UCSD-AML1 (cell line): ENCODE measurements around the gene SUN5.
"Not testable (repeated sequence)": the region's sequence is repeated elsewhere in the genome, so short reads cannot be mapped to it uniquely, and the experiment has no call there.

ENCODE experiments used
- DNase-seq: peaks from one replicate; lab custom pipeline; 2025; ENCODE audit not compliant: unreplicated experiment; lab: John Stamatoyannopoulos, UW

SUN5 gene

DNA sequence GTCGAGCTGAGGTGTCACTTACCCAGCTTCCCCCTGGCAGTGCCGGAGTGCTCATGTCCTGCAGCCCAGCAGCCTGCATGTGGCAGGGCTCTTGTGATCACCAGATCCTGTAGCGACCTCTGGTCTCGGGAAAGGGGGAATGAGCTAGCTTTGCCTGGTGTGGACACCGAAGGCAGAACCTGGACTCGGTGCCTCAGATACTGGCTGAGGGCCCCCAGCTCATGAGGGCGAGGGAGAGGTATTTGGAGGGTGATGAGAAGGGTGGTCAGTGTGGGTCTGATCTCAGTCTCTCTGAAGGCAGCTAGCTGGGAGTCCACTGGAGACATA is 26.3 kb downstream of the SUN5 start:
- no peak for DNase-seq

GRCh38 chr20:32977281-32978008 is 26.8 kb downstream of the SUN5 start:
- no peak for DNase-seq

DNA sequence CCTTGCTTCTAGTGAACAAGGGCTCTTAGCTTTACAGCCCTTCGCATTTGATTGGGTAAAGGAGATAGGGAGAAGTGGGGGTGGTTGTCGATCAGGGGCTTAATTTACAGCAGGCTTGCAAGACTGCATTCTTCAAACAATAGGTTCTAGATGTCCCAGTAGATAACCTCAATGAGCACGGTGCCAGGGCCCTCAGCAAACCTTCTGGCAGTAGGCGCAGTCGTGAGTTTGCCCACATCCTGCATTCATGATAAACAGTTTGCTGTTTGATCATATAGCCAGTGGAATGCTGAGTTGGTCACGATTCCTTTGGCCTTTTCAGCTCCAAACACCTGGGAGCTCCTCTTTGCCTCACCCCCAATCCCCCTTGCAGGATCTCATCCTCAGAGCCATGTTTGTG is 27.5 kb downstream of the SUN5 start:
- DNase-seq, result no peak

DNA sequence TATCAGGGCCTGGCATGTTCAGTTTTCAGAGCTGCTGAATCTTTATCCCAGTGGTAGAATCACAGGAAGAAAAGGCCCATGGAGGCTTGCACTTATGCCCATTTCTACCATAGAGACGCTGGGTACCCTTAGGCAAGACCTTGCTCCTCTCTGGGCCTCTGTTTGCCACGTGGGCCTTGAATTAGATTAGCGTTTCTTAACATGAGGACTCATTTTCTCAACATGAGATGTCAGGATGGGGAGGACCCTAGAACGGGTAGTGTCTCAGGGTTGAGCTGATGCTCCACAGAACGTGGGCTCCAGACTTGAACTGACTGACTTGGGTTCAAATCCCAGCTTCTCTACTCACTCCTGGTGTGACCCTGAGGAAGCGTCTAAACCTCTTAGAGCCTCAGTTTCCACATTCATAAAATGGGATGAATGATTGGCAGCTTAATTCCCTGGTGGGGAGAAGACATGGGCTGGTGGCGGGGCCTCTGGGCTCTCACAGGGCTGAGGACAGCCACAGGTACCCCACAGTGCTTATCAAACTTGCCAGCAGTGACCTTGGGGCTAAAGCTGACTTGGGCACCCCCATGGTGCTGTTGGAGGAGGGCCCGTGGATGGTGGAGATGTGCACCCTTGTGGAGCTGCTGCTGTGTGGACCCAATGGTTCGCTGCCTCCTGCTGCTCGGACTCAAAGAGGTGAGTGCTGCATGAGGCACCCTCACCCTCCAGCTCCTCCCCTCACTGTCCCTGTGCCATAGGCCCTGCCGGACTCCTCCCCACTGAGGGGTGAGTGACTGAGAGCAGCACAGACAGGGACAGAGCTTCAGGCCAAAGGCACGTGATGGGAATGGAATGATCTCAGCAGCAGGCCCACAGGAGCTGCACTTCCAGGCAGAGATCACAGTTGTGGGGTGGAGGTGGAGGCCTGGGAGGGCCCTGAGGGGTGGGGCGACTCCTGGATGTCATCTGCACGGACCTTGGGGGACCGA is 28.2 kb downstream of the SUN5 start:
- DNase-seq, result no peak

- DNase-seq, result not testable (repeated sequence)
Measured at GRCh38 chr20:32975121-32975520, 29.1 kb downstream of the SUN5 start.

- DNase-seq, result not testable (repeated sequence)
Measured at GRCh38 chr20:32974204-32975064, 29.8 kb downstream of the SUN5 start.

DNA sequence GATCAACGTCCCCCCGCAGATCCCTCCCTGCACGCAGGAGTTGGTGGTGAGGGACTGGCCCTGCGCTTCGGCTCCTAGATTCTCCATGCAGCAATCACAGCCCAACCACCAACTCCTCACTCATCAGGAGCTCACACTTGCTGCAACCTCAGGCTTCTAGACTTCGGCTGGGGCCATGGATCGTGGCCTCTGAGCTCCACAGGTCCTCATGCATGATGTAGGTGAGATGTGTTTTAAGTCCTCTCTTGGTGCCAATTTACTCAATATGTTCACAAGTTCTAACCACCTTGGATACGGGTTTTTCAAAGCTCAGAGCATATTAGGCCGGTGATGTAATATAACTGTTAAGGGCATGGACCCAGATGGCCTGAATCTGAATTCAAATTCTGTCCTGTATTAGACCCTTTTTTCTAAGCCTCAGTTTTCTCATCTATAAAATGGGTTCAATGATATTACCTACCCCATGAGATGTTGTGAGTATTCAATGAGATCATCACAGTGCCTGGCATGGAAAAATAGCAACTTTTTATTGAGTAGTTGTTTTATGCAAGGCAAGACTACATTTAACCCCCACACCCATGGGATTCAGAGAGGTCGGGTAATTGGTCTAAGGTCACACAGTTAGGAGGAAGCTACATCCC is 31.0 kb downstream of the SUN5 start:
- no peak for DNase-seq

DNA sequence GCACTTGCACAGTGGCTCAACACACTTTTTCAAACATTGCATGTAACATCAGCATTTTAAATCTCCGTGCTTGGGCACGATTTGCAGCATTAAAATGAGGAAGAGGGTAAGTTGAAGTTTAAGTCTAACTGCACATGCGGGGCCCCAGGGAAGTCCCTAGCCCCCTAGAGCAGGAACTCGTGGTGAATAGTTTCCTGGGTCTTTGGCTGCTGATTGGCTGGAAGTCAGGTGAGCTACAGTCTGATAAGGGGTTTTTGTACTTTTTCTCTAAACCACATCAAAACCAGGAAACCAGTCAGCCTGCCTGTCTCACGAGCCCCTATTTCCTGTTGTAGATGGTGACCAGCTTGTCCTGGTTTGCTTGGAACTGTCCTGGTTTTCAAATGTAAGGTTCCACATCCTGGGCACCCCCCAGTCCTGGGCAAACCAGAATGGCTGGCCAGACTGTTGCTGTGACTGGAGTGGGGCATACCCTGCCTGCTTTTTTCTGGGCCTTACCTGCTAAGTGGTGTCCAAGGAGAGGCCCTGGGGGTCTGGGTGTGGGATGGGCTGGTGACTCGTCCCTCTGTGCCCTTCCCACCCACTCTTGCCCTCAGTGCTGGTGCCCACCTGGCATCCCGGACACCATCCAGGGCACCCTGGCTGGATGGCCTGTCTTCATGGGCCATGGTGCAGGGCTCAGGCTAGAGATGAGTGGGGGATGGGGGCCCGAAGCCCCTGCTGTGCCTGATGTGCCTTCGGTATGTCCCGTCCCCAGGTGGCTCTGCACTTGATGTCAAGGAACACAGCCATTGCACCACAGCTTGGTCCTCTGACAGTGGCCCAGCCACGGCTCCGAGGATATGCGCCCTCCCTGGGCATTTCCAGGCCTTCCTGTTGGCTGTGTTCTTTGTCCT is 31.8 kb downstream of the SUN5 start:
- DNase-seq, result peak; percentile 77

DNA sequence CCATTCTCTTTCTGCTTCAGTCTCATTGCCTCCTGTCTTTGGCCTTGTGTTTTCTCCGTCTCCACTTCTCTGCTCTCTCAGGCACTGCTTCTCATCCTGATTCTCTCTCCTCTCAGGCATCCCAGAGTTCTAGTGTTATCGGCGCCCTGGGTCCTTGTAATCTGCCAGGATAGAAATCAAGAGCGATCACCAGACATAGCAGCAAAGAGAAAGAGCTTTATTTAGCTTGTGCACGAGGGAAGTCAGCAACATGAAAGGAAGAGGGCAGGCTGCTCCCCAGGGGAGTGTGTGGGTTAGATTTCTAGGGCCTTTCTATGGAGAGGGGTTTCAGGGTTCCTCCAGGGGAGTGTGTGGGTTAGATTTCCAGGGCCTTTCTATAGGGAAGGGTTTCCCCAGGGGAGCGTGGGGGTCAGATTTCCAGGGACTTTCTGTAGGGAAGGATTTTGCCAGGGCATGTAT is 32.5 kb downstream of the SUN5 start:
- DNase-seq, result no peak

DNA sequence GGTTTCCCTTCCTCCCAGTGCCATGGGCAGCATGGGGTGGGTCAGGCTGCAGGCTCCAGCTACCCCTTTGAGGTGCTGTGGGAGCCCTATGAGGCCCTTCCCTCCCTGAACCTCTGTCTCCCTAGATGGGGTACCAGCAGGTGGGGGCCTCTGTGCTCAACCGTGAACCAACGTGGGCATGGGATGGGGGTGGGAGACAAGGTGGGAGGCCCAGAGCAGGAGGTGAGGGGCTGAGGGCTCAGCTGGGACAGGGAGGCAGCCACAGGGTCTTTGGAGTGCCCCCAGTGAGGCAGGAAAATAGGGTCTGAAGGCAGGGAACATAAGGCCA is 33.3 kb downstream of the SUN5 start:
- no peak for DNase-seq

- no peak for DNase-seq
Measured at GRCh38 chr20:32970115-32970972, 33.9 kb downstream of the SUN5 start.

GRCh38 chr20:32969356-32970114 is 34.7 kb downstream of the SUN5 start:
- DNase-seq, result no peak

DNA sequence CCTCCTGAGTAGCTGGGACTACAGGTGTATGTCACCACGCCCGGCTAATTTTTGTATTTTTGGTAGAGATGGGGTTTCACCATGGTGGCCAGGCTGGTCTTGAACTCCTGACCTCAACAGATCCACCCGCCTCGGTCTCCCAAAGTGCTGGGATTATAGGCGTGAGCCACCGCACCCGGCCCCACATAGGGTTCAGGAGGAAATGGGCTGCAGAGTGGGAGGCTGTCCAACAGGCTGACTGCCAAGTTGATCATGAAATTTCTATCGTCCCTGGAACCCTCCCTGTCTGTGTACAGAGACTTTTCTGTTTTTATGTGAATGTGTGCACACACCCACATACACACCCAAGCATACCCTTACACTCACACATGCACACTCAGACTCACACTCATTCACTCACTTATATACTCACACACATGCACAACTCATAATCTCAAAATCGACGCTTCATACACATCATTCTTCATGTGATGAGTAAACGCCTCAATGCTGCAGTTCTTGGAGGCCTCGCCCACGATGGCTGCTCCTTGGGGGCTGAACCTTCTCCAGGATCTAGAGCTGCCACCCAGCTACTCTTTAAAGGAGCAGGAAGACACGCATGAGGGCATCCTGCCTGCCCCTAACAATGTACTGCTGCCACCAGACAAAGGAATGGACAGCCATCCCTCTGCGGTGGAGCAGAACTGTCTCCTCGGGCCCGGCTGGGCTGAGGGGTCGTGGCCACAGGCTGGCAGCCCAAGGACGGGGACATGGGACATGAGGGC is 35.6 kb downstream of the SUN5 start:
- no peak for DNase-seq

DNA sequence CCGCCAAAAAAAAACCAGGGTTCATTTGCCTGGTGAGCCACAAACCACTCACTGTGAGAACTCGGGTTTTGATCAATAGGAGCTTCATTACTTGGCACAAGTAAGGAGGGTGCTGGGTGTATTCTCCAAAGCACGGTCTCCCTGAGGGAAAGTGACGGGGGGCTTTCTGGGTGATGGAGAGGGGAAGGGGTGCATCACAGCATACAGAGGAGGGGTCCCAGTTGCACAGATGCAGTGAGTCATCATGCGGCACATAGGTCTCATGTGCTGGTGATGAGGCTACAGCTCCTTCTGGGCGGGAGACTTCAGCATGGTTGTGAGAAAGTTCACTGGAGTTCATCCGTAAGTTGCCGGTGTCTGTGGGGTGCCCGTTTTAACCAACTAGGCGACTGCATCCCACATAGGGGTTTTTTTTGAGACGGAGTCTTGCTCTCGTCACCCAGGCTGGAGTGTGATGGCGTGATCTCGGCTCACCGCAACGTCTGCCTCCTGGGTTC is 36.2 kb downstream of the SUN5 start:
- DNase-seq, result no peak

DNA sequence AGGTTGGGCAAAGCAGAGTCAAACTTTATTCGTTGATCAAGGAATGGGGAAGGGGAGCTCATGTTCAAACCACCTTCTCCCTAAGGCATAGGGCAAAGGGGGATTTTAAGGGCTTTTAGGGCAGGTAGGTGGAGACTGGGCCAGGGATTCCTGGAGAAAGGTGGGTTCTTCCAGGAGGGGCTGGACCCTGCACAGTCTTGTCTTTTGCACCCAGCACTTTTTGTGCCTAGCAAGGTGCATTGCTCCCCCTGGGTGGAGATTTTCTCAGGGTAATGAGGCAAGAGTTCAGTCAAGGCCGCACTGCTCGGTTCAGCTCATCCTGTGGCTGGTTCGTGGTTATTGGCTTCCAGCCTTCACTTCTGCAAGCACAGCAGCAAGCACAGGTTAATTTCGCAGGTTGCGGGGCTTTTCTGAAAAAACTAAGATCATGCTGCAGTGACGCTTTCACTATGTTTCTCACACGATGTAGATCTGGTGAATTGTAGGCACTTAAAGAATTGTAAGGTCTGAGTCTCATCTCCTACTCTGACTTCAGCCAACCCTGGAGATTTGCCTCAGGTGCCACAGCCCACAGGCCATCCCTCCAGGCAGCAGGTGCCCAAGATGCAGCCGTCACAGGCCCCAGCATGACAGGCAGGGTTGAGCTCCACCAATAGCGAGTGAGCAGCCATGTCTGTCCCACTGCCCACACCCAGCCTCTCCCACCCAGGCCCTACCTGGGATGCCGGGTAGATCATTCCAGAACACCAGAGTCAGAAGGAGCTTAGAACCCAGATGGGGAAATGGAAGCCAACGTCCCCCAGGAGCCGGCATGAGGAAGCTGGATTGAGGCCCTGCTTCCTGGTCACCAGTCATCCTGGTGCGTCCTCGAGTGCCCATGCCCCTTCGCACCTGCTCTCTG is 37.1 kb downstream of the SUN5 start:
- no peak for DNase-seq

- DNase-seq, result no peak
Measured at GRCh38 chr20:32966382-32966781, 37.9 kb downstream of the SUN5 start.
